GM21529 (cell line): ENCODE results near the gene NOXA1.
"Not testable (repeated sequence)": the region's sequence is repeated elsewhere in the genome, so short reads cannot be mapped to it uniquely, and the experiment has no call there.

Experiments used
- ATAC-seq: cut with Tn5 transposase; IDR thresholded peaks from one replicate; pipeline ENCODE4 v1.9.1; 2021; ENCODE audit not compliant: unreplicated experiment

The NOXA1 gene

GRCh38 chr9:137422604-137423513 lies at the start of gene NOXA1, which contains the start of gene EXD3:
NOXA1 (plus strand) TSS chr9:137423393; CDS start chr9:137423530, 137 bp downstream.
EXD3 (minus strand) TSS chr9:137423162; CDS start chr9:137395357, 27,805 bp downstream.
- peak; percentile 69 for ATAC-seq

- no peak for ATAC-seq
Measured at GRCh38 chr9:137373611-137373980, 49.6 kb upstream of the NOXA1 start.

GRCh38 chr9:137374131-137374845 lies 48.9 kb upstream of the NOXA1 start:
- no peak for ATAC-seq

- no peak for ATAC-seq
Measured at GRCh38 chr9:137375321-137376058, 47.7 kb upstream of the NOXA1 start.

- ATAC-seq = no peak
Measured at GRCh38 chr9:137376386-137376785, 46.8 kb upstream of the NOXA1 start.

- not testable (repeated sequence) for ATAC-seq
Measured at GRCh38 chr9:137378688-137379410, 44.3 kb upstream of the NOXA1 start.

- no peak for ATAC-seq
Measured at GRCh38 chr9:137379761-137380161, 43.4 kb upstream of the NOXA1 start.

GRCh38 chr9:137380171-137380570 lies 43.0 kb upstream of the NOXA1 start:
- no peak for ATAC-seq

- ATAC-seq = no peak
Measured at GRCh38 chr9:137380606-137381005, 42.6 kb upstream of the NOXA1 start.

- no peak for ATAC-seq
Measured at GRCh38 chr9:137381501-137382443, 41.4 kb upstream of the NOXA1 start.

- ATAC-seq = no peak
Measured at GRCh38 chr9:137382444-137383080, 40.6 kb upstream of the NOXA1 start.

GRCh38 chr9:137383081-137383783 lies 40.0 kb upstream of the NOXA1 start:
- no peak for ATAC-seq

GRCh38 chr9:137383784-137384756 lies 39.1 kb upstream of the NOXA1 start:
- ATAC-seq = no peak

- ATAC-seq = no peak
Measured at GRCh38 chr9:137385061-137385655, 38.0 kb upstream of the NOXA1 start.

GRCh38 chr9:137386507-137387113 lies 36.6 kb upstream of the NOXA1 start:
- ATAC-seq = not testable (repeated sequence)

GRCh38 chr9:137387114-137387890 lies 35.9 kb upstream of the NOXA1 start:
- ATAC-seq = no peak
